Activated effector memory CD4-positive, alpha-beta T cell treated with anti-CD3 and anti-CD28 coated beads, Interleukin-2, amount 50 U/mL, for 16 hours (primary cell): Measurements from ENCODE around the gene ZNF354C.
A peak's percentile ranks its signal among the peaks of the same experiment; 100 is the strongest.

Experiments
- DNase-seq: peaks from one replicate; pipeline ENCODE4 v3.0.0-alpha.2; 2020

Gene ZNF354C

DNA sequence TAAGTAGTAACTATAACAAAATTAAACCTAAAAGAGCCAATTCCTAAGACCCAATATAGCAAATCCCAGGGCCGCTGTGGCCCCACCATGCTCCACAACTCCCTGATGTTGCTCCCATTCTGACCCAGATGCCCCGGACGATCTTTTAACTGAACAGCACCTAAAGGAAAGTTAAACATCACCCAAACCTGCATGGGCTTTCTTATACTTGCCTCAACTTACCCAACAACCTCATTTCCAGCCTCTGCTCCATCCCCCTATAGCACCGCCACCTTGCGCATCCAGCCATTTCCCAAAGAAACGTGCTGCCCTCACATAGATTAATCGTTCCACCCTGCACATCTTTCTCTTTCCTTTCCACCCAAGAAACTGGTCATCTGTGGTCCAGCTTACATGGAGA, 54.6 kb downstream of the ZNF354C start:
- no peak for DNase-seq

DNA sequence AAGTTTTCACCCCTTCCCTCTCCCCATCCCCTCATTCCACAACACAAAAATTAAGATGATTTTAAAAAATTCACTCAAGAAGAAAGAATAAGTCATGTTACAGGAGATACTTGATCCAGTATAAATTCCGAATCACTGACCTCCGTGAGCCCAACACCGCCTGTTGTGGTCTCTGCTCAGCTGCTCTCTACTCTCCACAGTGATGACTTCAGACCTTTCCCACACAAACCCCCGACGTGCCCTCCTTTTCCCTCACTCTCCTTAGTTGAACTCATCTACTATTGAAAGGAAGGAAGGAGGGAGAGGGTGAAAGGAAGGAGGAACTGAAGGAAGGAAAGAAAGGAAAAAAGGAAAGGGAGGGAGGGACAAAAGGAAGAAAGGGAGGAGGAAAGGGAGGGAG, 55.1 kb downstream of the ZNF354C start:
- DNase-seq = no peak

DNA sequence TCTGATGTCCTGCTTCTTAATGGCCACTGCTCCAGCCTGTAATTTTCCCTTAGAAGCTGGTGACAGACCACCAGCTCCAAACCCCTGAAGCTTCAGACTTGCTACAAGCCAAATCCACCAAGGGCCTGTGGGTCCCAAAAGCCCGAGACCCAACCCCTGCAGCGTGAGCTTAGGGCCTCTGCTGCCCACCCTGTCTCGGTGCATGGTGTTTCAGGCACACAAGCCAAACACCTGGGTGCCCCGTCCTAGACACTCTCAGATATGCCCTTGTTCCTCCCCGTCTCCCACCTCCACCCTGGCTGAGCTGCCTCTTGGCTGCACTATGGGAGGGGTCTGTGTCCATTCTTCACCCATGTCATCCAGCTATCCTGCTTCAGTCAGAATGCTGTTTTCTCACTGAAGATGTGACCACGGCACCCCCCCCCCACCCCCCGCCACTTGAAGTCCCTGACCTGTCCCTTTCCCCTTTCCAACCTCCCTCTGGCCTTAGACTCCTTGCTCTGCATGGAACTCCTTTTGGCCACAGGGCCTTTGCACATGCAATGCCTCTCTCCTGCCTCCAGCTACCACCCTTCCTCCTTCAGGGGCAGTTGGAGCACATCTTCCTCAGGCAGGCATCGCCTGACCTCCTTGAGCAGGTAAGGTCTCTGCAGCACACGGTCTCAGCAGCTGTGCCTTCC, 55.8 kb downstream of the ZNF354C start:
- peak; percentile 37 for DNase-seq

DNA sequence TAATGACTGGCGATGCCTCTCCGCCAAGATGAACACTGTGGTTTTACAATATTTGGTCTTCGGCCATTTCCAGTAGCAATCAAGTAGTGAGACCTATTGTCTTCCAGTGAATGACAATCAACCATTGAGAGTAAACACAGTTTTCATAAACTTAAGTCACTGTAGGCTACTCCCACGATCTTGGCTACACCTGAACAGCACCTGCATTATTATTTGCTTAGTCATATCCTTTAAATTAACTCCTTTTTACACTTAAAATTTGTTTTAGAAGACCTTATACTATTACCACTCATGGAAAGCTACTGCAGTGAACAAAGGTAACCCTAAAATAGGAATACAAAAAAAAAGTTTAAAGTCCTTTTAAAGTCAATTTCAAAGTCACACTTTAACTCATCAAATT, 58.2 kb downstream of the ZNF354C start:
- DNase-seq = no peak

DNA sequence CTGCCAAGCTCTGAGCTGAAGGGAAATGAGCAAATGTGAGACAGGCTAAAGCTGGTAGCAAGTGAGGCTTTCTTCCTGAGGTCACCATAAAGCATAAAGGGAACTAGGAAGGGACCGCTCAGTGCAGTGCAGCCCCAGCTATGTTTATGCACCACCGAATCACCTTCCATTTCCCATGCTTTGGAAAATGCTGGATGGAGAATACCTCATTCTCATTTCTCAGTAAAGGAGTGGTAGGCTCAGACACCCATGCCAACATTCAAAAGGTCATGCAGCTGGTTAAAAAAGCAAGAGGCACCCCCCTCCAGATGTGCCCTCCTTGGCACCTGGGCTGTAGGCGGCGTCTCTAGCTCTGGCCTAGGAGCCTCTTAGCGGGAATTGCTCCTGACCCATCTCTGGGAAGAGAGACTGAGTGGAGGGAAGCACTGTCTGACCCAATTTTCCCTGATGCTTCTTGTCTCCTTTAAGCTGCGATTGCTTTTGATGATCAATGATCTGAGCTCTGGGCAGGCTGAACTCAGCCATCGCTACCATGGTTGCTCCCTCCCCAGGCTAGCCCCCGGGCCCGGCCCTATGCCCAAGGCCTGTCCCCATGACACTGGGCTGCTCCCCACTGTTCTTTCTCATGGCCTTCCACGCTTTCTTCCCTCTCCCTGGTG, 58.7 kb downstream of the ZNF354C start:
- DNase-seq = no peak

DNA sequence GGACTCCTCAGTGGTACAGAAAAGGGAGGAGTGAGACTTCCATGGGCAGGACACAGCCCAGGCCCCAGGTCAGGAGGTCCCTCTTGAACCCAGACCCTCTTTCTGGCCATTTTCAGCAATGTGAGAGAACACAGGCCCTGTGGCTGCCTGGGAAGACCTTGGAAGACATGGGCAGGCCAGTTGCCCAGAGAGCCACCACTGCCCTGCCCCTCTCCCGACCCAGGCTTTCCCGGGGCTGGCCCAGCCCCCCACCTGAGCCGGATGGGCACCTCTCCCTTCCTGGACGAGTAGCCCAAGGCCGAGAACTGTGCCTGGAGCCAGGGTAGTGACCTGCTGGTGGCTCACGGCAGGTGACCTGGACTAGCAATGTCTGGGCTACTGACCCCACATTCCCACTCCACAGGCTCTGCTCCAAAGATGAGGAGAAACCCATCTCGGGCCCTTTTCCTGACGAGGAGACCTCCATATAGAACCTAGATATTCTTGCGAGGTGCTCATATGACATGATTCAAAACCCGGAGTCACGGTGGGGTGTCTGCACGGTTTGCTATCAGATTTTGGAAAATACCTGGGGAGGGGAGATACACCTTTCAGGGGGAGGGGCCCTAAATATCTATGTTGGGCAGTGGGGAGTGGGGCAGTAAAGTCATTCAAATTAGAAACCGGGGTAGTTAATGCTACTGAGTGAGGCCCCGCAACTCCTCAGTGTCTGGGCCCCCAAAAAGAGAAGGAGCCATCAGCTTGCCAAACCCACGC, 59.4 kb downstream of the ZNF354C start:
- peak; percentile 46 for DNase-seq

DNA sequence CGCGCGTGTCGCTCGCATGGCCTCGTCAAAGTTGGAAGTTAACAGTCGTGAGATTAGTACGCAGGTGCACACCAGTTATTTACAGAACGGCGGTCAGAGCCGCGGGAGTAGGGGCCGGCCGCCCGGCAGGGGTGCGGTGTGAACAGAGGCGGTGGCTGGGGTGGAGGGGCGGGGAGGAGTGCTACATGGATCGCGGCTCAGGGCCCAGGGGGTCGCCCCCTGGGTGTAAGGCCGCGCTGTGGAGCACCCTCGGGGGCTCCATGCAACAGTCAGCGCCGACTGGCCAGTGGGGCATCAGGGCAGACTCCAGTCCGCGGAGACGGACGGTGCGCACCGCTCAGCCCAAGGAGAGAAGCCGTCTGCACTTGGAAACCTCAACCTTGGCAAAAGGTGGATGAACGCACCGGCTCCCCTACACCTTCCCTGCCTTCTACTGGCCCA, 60.3 kb downstream of the ZNF354C start:
- peak; percentile 21 for DNase-seq

DNA sequence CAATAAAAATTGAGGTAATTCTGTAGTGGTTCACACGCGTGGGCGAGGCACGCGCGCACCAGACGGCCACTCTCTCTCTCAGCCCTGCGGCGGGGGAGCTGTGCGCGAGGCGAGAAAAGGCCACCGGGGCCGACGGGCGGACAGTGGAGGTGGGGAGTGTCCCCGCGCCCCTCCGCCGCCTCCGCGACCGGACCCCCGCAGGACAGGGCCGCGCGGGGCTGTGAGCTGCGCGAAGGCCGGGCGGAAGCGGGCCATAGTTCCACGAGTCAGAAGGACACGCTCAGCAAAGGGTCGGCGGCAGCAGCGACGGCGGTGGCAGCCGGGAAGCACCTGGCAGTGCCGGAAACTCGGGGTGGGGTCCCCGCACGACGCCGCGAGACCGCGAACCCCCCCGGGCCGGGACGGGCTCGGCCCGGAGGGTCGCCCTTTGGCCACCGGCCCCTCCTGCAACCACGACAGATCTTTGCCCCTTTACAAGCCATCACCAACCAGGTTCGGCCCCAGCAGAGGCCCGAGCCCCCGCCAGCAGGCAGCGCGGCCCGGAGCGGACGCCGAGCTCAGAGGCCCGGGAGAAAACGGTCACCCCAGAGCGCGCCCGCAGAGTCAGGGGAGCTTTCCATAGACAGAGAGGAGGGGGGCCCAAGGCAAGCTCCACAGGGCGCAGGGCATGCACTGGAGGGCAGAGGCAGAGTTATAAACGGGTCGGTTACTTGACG, 60.9 kb downstream of the ZNF354C start:
- peak; percentile 44 for DNase-seq

DNA sequence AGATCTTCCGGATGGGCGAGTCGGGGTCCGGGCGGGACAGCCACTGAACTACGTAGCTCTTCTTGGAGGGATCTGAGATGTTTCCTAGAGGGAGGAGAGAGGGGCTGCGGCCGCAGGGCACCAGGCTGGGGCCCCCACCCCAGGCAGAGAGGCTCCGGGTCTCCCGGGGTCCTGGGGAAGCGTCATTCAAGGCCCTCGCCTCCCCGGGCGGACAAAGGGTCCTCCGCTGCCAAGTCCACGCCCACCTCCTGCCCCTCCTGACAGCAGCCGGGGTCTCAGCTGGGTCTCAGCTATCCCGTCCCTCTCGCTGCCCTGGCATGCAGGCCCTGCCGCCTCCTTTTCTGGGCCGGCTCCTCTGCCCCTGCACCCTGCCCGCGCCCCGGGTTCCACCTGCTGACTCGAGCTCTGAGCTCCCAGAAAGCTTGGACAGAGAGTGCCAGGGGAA, 61.5 kb downstream of the ZNF354C start:
- peak; percentile 31 for DNase-seq

DNA sequence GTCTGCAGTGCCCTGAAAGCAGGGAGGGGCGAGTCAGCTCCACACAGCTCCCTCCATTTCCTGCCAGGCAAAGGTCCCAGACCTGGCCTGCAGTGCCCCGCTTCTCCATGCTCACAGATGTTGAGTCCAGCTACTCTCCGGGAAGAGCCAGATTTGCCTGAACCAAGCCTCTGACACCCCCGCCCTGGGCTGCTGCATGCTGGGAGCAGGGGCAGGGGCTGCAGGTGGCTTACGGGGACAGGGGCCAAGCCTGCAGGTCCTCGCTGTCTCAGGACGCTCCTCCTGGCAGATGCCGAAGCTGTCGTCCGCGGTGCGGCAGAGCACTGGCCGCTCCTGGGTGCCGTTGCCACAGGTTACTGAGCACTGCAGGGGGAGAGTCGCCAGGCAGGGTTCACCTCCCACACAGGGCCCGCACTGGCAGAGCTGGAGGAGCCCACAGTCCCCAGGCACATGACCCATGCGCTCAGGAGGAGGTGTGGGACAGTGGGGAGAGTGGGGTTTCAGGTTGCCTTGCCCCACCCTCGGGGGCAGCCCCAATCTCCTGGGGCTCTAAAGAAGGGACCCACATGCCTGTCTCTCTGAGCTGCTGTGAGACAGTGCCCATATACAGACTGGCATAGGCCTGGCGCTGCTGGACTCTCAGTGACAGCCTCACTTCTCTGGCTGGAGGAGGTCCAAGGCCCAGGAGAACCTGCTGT, 62.4 kb downstream of the ZNF354C start:
- peak; percentile 48 for DNase-seq

DNA sequence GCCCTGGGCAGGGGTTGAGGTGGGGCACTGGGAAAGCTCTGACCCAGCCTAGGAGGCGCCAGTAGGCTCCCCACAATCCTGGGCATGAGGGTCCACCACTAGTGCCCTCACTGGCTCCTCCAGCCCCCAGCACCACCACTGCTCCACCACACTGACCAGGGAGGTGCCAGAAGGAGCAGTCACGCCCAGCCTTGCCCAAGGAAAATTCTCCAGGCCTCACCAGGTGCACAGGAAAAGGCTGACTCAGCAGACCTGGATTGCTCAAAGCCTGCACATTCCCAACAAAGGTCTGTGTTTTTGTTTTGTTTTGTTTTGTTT, 62.9 kb downstream of the ZNF354C start:
- DNase-seq = peak; percentile 17

DNA sequence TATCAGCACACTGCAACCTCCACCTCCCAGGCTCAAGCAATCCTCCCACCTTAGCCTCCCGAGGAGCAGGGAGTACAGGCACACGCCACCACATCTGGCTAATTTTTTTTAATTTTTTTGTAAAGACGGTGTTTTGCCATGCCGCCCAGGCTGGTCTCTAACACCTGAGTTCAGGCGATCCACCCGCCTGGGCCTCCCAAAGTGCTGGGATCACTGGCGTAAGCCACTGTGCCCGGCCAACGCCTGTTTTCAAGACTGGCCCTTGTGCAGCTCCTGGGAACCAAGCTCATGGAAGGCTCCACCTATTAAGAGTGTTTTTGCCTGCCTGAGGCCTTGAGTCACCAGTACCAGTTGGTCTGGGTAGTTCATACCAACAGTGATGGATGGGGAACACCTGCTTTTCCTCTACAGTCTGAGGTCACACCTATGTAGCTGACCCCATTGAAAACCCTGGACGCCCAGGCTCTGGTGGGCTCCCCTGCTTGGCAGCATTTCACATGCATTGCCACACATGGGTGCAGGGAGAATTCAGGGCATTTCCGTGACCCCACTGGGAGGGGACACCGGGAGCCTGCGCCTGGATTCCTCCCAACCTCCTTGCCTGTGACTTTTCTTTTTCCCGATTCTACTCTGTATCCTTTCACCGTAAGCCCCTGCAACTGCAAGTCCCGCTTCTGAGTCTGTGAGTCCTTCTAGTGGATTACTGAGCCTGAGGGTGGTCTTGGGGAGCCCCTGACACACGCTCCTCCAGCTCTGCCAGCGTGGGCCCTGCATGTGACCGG, 63.5 kb downstream of the ZNF354C start:
- peak; percentile 47 for DNase-seq

DNA sequence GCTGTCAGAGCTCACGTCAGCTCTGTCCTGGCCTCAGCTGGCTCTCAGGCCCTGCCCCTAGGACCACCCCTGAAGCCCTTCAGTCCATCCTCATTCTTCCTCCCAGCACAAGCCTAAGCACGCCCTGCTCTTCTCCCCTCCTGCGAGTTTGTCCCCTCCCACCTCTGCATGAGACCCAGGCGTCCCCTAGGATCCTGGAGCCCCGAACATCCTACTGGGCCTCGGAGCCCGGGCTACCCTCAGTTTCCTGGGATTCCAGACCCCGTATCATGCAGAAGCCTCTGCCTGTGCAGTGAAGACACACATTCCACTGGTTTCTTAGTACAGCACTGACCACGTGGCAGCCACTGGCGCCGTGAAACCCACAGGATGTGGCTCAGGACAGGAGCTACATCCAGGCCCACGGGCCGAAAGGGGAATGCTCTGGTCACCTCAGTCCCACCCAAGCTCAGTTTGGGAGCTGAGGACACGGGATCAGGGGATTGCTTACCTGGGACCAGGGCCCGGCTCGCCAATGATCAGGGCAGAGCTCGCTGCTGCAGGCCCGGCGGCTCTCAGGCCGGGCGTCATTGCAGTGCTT, 64.2 kb downstream of the ZNF354C start:
- no peak for DNase-seq

DNA sequence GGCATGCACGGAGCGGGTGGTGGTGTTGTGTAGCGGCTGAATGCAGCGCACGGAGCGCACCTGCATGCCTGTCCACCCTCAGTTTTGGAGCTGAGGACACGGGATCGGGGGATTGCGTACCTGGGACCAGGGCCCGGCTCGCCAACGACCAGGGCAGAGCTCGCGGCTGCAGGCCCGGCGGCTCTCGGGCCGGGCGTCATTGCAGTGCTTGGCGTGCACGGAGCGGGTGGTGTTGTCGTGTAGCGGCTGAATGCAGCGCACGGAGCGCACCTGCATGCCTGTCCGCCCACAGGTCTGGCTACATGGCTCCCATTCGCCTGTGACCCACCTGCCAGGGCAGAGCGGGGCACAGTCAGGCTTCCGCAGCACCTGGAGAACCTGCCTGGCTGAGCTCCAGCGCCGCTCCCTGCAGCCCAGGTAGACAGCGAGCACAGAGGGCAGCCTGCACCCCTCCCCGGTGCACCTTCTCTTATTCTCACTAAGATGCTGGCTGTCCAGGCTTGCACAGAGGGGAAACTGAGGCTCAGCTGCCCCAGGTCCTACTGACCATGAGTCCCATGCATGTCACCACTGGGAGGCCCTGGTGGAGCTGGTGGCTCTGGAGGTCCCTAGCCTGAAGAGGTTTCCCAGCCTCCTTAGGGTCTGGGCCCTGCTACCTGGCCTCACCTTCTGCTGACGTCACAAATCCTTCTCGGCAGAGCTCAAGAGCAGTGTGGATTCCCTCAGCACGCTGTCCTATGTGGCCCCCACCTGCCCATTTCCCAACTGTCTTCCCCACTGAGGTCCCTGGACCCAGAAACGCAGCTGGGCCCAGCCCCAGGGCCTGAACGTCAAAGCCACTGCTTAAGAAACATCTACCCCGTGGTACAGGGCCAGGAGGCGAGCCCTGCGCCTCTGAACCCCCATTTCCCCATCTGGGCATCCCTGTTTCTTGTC, 64.9 kb downstream of the ZNF354C start:
- DNase-seq = peak; percentile 56

DNA sequence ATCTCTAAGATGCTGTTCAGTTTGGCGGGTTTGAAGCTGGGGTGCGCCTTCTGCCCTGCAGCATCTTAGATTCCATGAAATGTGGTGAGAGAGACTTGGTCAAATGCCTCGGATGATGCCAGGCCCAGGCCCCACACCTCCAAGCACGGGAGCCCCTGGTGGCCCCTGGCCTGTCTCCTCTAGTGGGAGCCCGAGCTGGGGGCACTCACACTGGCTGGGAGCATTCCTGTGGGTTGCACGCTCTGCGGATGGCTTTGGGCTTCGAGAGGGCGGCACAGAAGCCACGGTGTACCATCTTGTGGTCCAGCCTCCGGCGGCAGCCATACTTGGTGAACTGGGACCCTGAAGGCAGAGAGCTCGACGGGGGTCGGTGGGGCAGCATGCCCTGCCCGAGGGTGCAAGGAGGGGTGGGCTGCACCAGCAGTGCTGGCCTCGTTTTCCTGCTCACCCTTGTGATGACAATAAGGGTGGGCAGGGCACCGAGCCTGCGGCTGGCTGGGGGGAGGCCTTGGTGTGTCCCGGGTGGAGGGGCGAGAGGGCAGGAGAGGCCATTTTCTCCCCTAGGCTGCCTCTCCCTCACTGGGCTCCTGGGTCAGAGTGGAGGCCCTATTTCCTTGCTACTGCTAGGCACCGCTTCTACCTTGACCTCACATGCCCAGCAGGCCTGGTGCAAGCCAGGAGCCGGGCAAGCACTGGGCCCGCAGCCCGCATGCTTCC, 65.8 kb downstream of the ZNF354C start:
- peak; percentile 54 for DNase-seq

DNA sequence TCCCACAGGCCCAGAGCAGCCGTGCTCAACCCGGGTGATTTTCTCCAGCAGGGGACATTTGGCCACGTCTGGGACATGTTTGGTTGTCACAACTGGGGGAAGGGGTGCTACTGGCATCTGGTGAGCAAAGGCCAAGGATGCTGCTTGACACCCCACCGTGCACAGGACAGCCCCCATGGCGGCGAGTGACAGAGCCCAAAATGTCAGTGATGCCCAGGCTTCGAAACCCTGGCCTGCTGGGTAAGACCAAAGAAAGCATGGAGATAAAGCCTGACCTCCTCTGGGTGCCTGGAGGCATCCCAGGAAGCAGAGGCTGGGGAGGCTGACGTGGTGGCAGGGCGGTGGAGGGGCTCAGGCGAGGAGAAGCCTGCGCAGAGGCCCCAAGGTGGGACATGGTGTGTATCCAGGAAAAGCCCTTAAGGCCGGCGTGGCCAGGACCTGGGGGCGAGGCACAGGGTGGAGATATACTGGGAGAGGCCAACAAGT, 66.4 kb downstream of the ZNF354C start:
- DNase-seq = peak; percentile 21

DNA sequence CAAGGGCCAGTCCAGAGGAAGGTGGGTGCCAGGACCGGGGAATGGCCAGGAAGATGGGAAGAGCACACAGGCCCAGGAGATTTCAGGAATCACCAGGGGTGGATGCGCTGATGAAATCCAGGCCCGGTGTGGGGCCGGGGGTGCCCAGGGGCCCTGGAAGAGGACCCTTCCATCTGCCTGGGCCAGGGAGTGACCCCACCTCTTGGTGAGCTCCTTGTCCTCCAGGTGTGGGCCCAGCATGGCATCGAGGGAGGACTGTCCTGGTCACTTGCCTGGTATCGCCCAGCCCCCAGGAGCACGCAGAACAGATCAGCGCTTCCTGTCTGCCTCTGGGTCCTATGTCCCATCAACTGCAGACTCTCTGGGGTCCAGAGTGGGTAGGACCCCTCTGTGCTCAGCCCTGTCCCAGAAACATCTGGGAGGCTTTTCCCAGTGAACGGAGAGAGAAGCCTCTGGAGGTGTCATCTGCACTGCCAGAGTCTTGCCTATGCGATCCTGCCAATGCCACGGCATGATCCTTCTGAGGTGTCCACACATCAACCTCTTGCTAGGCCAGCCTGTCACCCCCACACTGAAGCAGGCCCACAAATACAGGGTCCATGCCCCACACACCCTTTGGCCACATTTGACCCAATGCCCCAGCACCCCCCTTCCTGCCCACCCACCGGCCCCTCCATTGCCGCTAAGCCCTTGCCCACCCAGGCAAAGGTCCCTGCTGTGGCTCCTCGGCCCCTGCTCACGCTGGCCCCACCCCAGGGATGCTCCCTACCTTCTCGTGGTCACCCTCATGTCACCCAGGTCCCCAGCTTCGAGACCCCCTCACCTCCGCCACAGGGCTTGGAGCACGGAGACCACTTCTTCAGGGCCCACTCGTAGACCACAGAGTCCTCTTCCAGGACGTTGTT, 67.2 kb downstream of the ZNF354C start:
- peak; percentile 51 for DNase-seq

DNA sequence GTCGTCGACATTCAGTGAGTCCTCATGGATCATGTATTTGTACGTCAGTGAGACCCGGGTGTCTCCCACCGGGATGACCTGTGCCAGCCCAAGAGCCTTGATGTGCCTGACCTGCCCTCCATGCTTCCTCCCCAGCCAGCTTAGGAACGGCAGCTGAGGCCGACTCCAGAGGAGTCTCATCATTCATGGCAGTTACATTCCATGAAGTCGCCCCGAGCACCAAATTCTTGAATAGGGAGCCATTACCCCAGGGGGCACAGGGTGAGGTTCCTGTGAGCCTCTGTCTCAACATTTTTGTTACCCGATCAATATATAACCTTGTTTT, 67.8 kb downstream of the ZNF354C start:
- DNase-seq = peak; percentile 50

DNA sequence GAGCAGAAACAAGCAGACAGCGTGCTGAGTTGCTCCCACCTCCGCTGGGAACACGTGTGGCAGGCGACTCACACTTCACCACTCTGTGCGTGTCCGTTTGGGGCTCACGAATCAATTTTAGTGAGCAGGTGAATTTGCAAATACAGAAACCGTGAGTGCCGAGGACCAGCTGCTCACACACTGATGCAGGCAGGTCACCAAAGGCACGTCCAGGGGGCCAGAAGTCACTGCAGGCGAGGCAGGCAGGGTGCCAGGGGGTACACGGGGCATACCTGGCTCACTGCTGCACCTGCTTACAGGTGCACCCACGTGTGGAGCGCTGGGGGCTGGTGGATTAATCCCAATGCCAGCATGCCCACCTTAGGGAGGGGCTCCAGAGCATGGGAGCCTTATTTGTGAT, 68.8 kb downstream of the ZNF354C start:
- DNase-seq = peak; percentile 38
